Esophagus mucosa (tissue), 1 donor: ENCODE results near the gene PRKN. TPM values are rescaled to one million over a fixed set of nuclear protein-coding genes. Genes with fewer than 3 reads are reported as not detected.

ENCODE experiments used
- ATAC-seq: fragments of 200-7000 bp; cut with Tn5 transposase; one replicate; pipeline ENCODE4 v1.9.1; 2020
- total RNA-seq: library from RNA; stranded (reverse); gene quantifications from one replicate; pipeline ENCODE4 v1.2.4, GENCODE V29; 2023
- donor health status: DM: yes; HTN: yes; CAD: no.

PRKN gene
- total RNA-seq, 1 donor from 2014 or later, result 2.4 TPM

DNA sequence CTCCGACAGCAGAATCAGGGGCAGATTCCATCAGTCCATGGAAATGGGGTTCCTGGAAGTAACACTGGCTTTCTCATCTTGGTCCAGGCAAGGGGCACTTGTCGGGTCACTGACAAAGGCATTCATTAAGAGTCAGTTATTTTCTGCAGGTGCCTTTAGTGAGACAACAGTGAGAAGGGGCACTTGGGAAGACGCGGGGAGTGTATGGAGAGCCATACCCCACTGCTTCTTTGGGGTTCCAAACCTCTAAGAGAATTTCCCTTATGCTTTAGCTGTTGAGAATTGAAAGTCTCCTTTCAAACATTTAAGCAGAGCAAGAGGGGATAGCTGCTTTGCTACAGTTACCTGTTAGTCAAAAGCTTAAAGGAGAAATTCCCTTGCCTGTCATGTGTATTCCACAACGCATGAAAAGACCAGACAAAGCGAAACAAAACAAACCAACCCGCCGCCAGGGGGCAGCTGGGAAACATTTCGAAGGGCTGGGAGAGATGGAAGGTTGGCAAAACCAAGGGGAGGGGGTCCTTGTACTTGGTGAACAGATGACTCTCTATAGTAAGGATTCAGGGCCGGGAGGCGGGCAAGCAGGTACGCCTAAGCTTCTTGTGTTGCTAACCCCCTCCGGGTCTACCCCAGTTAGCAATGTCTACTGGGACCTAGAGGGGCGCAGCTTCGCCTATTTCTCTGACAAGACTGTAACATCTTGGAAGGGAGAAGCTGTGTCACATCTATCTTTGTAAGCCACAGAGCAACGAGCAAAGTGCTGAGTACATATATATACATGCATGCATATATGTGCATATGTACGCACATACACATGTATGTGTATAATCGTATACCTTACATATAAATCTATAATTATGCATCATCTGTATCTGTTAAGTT is 978.8 kb downstream of the PRKN start:
- no peak for ATAC-seq

DNA sequence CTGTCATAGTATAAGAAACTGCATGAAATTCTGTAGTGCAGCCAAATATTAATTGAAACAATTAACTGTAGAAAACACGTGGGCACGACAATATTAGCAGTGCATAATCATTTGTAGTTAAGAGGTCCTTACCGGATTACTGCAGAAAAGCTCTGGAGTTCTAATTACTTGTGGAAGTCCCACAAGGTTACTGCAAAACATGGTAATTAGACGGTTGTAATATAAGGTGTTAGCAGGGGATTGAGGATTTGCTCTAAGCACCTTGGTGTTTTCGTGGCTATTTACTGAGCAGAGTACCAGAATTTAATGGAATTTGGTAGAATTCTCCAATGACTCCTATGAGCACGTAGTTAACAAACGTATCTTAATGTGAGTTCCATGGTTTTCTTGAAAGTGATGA is 980.1 kb downstream of the PRKN start:
- ATAC-seq, result no peak

DNA sequence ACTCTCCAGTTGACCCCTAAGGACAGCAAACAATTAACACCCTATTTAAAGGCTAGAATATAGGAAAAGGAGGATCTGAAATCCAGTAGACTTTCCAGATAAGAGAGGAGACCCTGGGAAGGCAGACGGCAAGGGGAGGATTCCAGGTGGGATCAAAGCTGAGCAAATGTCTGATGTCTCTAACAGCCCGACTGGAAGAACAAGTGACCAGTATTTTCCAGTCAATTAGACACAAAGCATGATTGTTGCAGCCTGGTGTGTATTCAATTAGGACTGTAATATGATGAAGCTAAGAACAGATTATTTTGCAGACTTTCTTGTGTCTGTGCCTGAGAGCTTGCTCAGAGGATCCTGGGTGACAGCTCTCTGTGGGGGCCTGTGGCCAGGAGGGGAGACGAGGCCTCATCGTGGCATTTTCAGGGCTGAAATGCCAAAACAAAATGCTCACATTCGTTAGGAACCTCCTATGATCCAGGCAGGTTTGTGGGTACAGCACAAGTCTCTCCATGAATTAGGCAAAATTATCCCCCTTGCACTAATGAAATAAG is 981.9 kb downstream of the PRKN start:
- ATAC-seq, result no peak

DNA sequence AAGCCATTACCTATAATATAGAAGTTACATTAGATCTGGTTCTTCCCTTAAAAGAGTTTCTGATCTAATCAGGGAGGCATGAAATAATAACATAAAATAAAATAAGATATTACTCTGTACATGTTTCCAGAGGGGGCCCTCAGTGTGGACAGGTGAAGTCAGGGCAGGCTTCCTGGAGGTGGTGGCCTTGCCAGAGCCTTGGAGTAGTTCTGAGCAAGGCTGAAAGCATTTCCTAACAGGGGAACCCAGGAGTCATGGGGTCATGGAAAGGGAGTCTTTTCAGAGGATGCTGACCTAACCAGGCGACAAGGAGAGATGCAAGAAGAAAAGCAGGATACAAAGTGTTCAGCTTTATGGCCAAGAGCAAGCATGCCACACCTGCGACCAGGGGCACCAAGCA is 982.4 kb downstream of the PRKN start:
- no peak for ATAC-seq

DNA sequence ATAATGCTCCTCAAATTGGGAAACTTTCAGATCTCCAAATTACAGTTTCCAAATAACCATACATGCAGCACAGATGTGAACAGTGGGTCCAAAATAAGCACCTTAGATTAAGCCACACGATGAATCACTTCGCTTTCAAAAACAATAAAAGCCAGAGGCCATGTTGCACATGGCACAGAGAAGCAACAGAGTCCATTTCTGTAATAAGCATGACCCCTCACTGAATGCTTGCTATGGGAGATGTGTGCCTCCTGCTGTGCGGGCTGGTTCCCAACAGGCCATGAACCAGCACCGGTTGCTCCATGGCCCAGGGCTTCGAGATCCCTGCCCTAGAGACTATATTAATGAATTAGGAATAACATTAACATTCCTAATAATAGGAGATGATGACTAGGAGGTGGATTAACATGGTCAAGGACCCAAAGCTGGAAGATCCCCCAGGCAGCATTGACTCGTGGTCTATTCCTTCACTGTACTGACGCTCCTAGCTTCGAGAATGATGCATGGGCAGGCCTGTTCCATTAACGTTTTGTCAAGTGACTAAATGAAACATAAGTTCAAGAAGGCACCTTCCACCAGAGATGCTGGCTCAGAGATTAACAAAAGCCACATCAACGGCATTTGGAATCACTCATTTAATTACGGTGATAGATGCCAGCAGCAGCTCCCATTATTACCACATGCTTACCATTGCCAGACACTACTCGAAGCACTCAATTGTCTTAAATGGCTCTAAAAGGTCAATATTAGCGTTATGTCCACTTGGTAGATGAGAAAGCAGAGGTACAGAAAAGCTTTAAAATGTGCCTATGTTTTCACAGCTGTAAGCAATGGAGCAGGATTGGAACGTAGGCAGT is 983.1 kb downstream of the PRKN start:
- ATAC-seq, result no peak

DNA sequence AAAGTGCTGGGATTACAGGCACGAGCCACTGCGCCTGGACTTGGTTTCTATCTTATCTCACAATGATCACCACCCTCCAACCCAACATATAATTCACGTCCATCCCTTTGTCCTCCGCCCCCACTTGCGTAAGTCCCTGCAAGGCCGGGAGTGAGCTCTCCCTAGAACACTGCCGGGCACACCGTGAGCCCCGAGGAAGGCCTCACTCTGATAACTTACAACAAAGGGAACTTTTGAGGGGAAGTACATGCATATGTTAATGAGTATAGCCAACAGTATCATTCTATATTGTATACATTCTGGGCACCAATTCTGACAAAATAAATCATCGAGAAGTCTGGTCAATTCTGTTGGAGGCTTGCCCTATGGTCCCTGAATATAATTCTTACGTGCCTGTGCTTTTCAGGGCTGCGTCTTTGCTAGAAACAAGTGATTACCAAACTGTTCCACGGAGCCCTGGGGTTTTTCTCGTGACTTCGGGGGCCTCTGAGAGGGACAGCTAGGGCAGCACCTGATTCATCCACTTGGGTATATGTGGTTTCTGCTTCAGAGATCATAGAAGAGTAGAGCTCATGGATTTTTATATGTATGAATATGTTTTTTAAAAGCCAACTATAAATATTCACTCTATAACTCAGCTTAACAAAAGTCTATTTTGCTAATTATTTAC is 983.9 kb downstream of the PRKN start:
- no peak for ATAC-seq

DNA sequence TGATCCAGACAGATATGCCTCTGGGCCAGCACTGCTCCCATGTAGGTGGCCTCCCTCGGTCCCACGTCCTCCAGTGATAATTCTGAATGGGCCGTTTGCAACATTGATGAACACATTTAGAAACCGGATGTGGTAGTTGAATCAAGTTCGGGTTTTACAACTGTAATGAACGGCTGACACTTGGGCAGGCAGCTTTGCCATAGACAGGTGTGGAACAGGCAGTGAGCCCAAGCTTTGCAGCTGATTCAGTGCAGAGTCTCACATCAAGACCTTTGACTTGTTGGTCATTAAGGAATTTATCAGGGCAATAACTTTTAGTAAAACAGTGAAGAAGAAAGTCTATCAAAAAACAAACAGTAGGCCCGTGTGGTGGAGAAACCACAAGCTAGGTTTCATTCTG is 987.1 kb downstream of the PRKN start:
- no peak for ATAC-seq

DNA sequence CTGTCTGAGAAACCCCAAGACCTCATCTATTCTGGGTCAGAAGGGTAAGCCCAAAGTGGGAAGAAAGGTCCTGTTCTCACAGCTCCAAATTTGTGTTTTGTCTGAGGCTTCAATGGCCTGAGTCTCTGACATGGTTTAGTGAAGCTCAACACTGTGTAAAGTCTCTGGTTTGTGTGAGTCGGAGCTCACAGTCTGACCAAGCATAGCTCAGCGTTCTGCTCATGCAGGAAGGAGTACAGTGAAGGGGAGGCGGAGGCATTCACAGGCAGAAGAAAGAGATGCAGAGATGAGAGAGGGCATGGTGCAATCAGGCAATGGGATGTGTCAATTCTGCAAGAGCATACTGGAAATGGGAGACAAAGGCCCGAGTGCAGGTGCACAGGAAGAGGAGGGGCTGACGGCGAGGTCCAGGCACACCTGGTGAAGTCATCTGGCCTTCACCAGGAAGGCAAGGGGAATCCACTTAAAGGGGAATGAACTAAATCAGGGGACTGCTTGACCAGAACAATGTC is 990.7 kb downstream of the PRKN start:
- peak; percentile 71 for ATAC-seq

DNA sequence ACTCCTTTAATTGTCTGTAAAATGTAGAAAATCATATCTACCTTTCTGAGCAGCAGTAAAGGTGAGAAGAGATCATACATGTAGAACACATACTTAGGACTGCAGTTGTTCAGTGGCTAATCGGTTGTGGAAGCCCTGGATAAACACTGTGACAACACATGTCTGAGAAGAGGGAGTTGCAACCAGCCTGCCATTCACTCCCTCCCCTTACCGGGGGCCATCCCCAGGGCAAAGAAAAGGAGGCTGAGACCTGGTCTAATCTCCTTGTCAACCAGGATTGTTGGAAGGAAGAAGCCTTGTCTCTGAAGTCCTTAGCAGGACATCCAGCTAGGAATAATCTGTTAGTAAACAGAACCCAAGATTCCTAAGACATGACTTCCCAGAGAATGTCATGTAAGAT is 991.2 kb downstream of the PRKN start:
- no peak for ATAC-seq

DNA sequence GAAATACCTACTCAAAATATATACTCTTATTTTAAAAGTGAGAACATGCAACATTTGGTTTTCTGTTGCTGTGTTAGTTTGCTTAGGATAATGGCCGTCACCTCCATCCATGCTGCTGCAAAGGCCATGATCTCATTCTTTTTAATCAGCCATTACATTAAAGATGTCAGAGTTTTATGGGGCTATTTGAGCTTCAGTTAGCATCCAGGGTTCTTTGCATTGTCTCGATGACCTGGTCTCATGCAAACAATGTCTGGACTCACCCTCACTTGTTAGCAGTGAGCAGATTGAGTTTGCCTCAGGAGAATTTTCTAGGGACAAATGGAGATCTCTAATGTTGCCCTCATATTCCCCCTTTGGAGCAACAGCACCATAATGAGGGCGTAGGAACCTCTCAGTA is 995.0 kb downstream of the PRKN start:
- ATAC-seq, result no peak

DNA sequence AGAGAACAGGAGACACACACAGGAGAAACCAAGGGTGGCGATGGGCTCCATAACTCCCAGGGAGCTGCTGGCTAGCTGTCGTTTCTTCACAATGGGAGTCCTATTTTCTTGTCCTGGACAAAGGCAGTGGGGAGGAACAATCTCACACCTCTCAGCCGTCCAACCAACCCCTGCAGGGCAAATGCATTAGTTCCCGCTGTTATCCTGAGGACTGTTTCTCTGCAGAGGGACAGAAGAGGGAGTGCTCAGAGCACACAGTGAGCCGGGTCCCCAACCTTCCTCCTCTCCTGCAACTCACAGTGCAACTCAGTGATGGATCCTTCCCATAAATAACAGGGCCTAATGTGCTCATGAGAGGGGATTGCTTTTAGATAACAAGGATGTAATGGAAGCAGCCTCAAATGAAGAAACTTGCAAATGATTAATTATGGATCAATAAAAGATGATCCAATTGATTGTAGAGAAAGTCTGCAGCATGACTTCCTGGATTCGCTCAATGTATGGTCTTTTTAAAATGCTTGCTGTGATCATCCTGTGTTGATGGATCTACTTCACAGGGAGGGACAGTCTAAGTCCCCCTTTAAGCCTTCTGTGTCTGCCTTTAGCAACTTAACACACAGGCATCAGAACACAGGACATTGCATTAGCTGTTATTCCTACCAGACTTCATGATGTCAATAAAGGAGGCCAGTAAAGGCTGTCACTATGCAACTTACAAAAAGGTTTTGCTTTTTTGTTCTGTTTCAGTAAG is 1000.3 kb downstream of the PRKN start:
- no peak for ATAC-seq

DNA sequence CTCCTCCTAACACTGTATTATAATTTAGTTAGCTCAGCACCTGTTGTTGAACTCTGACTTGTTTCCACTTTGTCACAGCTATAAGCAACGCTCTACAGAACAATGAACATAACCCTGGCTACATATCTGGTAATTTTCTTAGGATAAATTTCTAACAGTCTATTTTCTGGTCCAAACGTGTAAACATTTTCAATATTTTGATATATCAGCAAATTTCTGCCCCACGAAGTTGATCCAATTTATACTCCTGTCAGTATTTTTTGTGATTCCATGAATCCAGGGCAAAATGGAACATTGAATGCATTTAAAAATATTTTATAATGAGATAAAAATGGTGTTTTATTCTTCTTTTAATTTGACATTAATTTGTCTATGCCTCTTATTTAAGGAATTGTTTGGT is 1005.2 kb downstream of the PRKN start:
- ATAC-seq, result no peak

DNA sequence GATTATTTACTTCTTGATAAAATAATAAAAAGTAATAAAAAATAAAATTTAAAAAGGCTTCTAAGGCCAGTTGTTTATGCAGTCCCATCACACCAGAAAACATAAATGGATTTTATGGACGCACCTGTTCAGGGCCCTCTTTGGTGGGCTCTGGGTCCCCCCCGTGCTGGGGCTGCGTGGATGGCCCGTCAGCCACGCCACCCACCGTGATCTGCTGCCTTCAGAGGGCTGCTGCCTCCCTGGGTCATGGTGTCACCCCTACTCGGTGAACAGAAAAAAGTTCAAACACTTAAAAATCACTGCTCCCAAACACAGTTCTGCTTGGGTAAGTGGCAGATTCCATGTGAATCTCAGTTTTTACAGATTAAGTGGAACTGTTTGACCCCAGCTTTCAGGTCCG is 1006.1 kb downstream of the PRKN start:
- no peak for ATAC-seq

DNA sequence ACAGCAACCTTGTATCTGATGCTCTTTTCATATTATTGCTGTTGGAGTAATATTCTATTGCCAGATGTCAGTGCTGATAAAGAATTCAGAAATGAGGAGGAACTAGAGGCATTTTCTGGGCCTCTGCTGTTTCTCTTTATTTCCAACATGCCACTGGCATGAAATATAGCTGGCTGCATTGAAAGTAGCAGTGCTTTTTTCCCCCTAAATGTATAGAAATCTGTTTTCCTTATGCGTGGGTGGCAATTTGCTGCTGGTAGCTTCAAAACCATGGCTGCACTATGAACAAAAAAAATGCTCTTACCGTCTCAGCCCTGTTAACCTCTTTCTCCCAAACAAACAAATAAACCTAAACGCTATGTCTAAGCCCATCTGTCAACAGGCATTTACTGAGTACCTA is 1011.4 kb downstream of the PRKN start:
- no peak for ATAC-seq

DNA sequence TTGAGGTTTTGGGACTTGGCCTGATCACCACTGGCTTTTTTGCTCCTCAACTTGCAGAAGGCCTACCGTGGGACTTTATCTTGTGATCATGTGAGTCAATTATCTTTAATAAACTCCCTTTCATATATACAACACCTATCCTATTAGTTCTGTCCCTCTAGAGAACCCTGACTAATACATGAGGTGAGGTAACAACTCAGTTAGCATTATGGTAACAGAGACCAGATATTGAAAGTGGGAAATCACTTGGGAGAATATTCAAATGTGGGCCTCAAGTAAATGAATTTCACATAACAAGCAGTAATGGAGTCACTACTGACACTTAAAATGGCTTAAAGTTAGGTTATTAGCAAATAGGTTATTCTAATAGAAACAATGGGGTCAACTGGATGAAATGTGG is 1015.6 kb downstream of the PRKN start:
- no peak for ATAC-seq

DNA sequence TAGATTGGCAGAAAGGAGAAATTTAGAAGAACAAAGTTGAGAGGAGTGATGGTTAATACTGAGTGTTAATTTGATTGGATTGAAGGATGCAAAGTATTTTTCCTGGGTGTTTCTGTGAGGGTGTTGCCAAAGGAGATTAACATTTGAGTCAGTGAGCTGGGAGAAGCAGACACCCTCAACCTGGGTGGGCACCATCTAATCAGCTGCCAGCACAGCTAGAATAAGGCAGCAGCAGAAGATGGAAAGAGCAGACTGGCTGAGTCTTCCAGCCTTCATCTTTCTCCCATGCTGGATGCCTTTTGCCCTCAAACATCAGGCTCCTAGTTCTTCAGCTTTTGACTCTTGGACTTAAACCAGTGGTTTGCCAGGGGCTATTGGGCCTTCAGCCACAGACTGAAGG is 1016.1 kb downstream of the PRKN start:
- ATAC-seq, result no peak

DNA sequence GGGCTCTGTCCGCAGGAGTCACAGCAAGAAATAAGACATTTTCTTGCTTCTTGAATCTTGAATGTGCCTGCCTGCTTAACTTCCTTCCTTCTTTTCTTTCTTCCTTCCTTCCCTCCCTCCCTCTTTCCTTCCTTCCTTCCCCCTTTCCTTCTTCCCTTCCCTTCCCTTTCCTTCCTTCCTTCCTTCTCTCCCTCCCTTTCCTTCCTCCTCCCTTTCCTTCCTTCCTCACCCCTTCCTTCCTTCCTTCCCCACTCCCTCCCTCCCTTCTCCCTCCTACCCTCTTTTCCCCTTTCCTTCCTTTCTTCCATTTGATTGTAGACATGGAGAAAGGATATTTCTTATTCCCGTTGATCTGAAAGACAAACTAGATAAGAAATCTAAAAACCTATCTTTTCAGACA is 1016.9 kb downstream of the PRKN start:
- ATAC-seq, result no peak

DNA sequence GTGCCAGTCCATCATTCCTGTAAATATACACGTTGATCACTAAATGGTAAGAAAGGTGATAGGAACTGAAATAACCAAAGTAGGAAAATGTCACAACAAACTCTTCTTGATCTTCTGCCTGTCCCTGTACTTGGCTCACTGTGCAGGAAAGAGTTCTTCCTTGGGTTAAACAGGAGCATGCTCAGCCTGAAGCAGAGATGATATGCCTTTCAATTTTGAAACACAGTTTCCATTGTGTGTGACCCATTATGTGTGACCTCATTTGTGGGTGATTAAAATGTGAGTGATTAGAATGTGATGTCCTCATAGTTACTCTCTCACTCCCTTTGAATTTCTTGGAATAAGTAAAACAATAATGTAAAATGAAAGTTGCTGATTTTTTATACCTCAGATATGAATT is 1026.5 kb downstream of the PRKN start:
- no peak for ATAC-seq

DNA sequence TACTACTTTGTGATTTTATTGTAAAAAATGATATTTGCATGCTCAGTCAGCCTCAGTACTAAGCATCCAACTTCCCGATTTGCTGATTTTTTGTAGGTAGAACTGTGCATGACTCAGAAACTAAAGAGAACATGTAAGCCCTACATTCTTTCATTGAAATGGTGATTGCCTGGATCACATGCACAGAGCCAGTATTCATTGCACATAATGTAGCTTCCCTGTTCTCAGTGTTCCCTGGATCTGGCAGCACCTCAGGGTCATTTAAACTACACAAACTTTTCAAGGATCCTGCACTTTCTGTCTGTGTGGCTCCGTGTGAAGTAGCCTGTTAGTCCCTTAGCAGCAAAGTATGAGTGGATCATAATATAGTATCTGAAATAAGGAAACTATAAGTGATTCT is 1030.8 kb downstream of the PRKN start:
- ATAC-seq, result no peak

DNA sequence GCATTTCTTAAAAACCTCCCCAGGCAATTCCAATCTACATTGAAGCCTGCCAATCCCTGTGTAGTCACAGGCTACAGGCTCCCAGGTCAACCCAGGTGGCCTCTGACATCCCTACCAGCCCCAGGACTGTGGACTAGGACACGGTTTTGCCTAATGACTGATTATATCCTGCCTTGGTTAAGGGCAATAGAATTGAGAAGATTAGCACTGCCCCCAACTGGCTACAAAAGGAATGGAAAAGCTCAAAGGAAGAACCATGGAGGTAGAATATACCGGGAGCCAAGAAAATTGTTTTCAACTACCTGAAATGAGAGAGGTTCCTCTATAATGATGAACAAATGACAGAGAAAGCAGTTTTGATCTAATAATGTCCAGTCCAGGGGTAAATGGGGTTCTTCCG is 1032.6 kb downstream of the PRKN start:
- peak; percentile 53 for ATAC-seq

DNA sequence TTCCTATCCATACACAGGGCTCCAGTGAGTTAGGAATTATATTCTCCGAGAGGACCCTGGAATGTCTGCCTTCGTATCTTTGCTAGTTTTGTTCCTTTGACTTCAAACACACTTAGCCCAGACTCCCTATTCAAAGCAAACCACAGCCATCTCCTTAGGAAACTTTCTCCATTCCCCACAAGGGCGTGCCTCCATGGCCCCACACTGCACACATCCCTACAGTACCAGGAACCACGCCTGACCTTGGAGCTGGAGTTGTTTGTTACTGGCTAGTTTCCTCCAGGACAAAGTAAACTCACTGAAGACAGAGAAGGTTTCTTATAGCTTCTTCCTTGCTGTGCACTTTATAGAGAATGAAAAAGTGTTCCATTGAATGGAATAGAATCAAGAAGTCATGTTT is 1040.9 kb downstream of the PRKN start:
- ATAC-seq, result no peak
